ENCODE measurements around the gene UFSP2. TPM values are rescaled to one million over a fixed set of nuclear protein-coding genes. Genes with fewer than 3 reads are reported as not detected.

The UFSP2 gene
- total RNA-seq, 2 experiments from 2014 or later: 14.5 to 16.6 TPM

DNA sequence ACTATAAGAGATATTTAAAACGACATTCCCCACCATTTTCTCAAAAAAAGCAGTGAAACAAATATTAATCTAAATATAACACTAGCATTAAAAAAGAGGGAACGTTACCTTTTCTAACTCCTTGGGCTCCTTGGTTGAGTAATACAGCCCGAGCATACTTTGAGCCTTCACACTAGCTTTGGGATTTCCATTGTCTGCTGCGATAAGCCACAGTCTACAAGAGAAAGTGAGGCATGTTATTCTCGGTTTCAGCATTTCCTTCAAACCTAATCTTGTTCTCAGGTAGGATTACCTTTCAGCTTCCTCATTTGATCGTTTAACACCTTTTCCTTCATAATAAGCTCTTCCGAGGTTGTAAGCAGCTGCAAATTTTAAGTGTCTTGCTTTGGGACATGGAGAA lies 51.7 kb downstream of the UFSP2 start:
- no peaks in the 10 kb centered on the region for H3K4me1 Mint-ChIP-seq (ENCODE audit: low read depth)
- H3K27ac Mint-ChIP-seq: no peak overlapping the region
- no peaks in the 10 kb centered on the region for H3K9me3 Mint-ChIP-seq
- H3K4me3 ChIP-seq (ENCODE audit: low read length): no peak overlapping the region
- H3K4me1 ChIP-seq (ENCODE audit: insufficient read depth, low read length): no peaks in the 10 kb centered on the region
- no peaks in the 10 kb centered on the region for H3K27me3 ChIP-seq (ENCODE audit: control insufficient read depth in 1 of 2, insufficient read depth in 2 of 2, low read length in 2 of 2)
- no peaks in the 10 kb centered on the region for H3K27me3 Mint-ChIP-seq
- no peak for TF ChIP-seq CTCF (IDR thresholded peaks at IDR 0.05)
- no peak overlapping the region for H3K4me3 Mint-ChIP-seq
- no peaks in the 10 kb centered on the region for H3K36me3 ChIP-seq (ENCODE audit: insufficient read depth, low read length)
- ChIA-PET POLR2A (no interaction called here), CTCF (no interaction called here)
- no peak for DNase-seq
- no peak for ATAC-seq (ENCODE audit: poor library complexity)
- no peak overlapping the region for H3K27ac ChIP-seq (ENCODE audit: low read depth in 1 of 2, low read length in 2 of 2)
- intact Hi-C loops (cut with DNase I, micrococcal nuclease): no loop called here
- H3K9me3 ChIP-seq (ENCODE audit: control insufficient read depth in 1 of 2, insufficient read depth in 1 of 2, low read length in 2 of 2): no peaks in the 10 kb centered on the region
- H3K36me3 Mint-ChIP-seq (ENCODE audit: low read depth): no peaks in the 10 kb centered on the region

GRCh38 chr4:185371702-185372101 lies 54.1 kb downstream of the UFSP2 start:
- Mint-ChIP-seq H3K9me3 (no peaks in the 10 kb centered on the region), H3K27me3 (no peaks in the 10 kb centered on the region), H3K36me3 (ENCODE audit: low read depth) (no peaks in the 10 kb centered on the region), H3K27ac (no peak overlapping the region), H3K4me1 (ENCODE audit: low read depth) (no peaks in the 10 kb centered on the region), H3K4me3 (no peak overlapping the region)
- ChIA-PET CTCF (no interaction called here), POLR2A (no interaction called here)
- H3K9me3 ChIP-seq (ENCODE audit: control insufficient read depth in 1 of 2, insufficient read depth in 1 of 2, low read length in 2 of 2): no peaks in the 10 kb centered on the region
- no peaks in the 10 kb centered on the region for H3K36me3 ChIP-seq (ENCODE audit: insufficient read depth, low read length)
- no peak for DNase-seq
- no peak for TF ChIP-seq CTCF (IDR thresholded peaks at IDR 0.05)
- intact Hi-C loops (cut with DNase I, micrococcal nuclease): no loop called here
- no peaks in the 10 kb centered on the region for H3K27me3 ChIP-seq (ENCODE audit: control insufficient read depth in 1 of 2, insufficient read depth in 2 of 2, low read length in 2 of 2)
- H3K4me1 ChIP-seq (ENCODE audit: insufficient read depth, low read length): no peaks in the 10 kb centered on the region
- no peak overlapping the region for H3K27ac ChIP-seq (ENCODE audit: low read depth in 1 of 2, low read length in 2 of 2)
- ATAC-seq (ENCODE audit: poor library complexity): no peak
- no peak overlapping the region for H3K4me3 ChIP-seq (ENCODE audit: low read length)

- ChIA-PET POLR2A (no interaction called here), CTCF (no interaction called here)
- no peak for TF ChIP-seq CTCF (IDR thresholded peaks at IDR 0.05)
- H3K4me3 Mint-ChIP-seq: no peak overlapping the region
- Histone ChIP-seq H3K27ac (ENCODE audit: low read depth in 1 of 2, low read length in 2 of 2) (no peak overlapping the region), H3K4me3 (ENCODE audit: low read length) (no peak overlapping the region), H3K27me3 (ENCODE audit: control insufficient read depth in 1 of 2, insufficient read depth in 2 of 2, low read length in 2 of 2) (no peaks in the 10 kb centered on the region), H3K36me3 (ENCODE audit: insufficient read depth, low read length) (no peaks in the 10 kb centered on the region), H3K4me1 (ENCODE audit: insufficient read depth, low read length) (no peaks in the 10 kb centered on the region), H3K9me3 (ENCODE audit: control insufficient read depth in 1 of 2, insufficient read depth in 1 of 2, low read length in 2 of 2) (no peaks in the 10 kb centered on the region)
- ATAC-seq (ENCODE audit: poor library complexity): no peak
- H3K4me1 Mint-ChIP-seq (ENCODE audit: low read depth): no peaks in the 10 kb centered on the region
- no peak overlapping the region for H3K27ac Mint-ChIP-seq
- H3K9me3 Mint-ChIP-seq: no peaks in the 10 kb centered on the region
- H3K27me3 Mint-ChIP-seq: no peaks in the 10 kb centered on the region
- intact Hi-C loops (cut with DNase I, micrococcal nuclease): no loop called here
- no peak for DNase-seq
- no peaks in the 10 kb centered on the region for H3K36me3 Mint-ChIP-seq (ENCODE audit: low read depth)
These were observed 55.4 kb downstream of the UFSP2 start for GRCh38 chr4:185370268-185370949.
